ENCODE data around the gene SYT14.

- TF ChIP-seq TAF1 (IDR thresholded peaks at IDR 0.05; ENCODE audit: low read depth) (no peak), CTCF (IDR thresholded peaks at IDR 0.05; ENCODE audit: poor library complexity, severe bottlenecking) (no peak), POLR2AphosphoS5 (IDR thresholded peaks at IDR 0.05) (no peak)
Observed at GRCh38 chr1:210207597-210208450, 269.8 kb downstream of the SYT14 start.

Data from neural cell (in vitro differentiated cells).